ENCODE results near the gene EYA2. TPM values are rescaled to one million over a fixed set of nuclear protein-coding genes. Genes with fewer than 3 reads are reported as not detected.

EYA2 gene
- total RNA-seq, 1 donor from 2014 or later, result 8.1 TPM

GRCh38 chr20:47036091-47036870, 141.6 kb downstream of the EYA2 start:
- TF ChIP-seq POLR2A (IDR thresholded peaks at IDR 0.05), result no peak
- H3K9me3 ChIP-seq, result no peaks in the 10 kb centered on the region
- no peak overlapping the region for H3K27ac ChIP-seq
- no peaks in the 10 kb centered on the region for H3K27me3 ChIP-seq
- no peaks in the 10 kb centered on the region for H3K4me1 ChIP-seq
- no peak overlapping the region for H3K4me3 ChIP-seq
- intact Hi-C loops (cut with DNase I), result no loop called here
- no peaks in the 10 kb centered on the region for H3K36me3 ChIP-seq
- DNase-seq (ENCODE audit: extremely low spot score in 2 of 2), result no peak

- no peaks in the 10 kb centered on the region for H3K36me3 ChIP-seq
- H3K4me1 ChIP-seq, result no peaks in the 10 kb centered on the region
- intact Hi-C loops (cut with DNase I), result no loop called here
- no peak overlapping the region for H3K4me3 ChIP-seq
- H3K27me3 ChIP-seq, result no peaks in the 10 kb centered on the region
- no peak overlapping the region for H3K27ac ChIP-seq
- no peaks in the 10 kb centered on the region for H3K9me3 ChIP-seq
- TF ChIP-seq POLR2A (IDR thresholded peaks at IDR 0.05), result no peak
- DNase-seq (ENCODE audit: extremely low spot score in 2 of 2), result no peak
Observed at GRCh38 chr20:47038566-47039560, 144.2 kb downstream of the EYA2 start.

- no peak overlapping the region for H3K27ac ChIP-seq
- H3K4me3 ChIP-seq, result no peak overlapping the region
- H3K4me1 ChIP-seq, result no peaks in the 10 kb centered on the region
- H3K9me3 ChIP-seq, result no peaks in the 10 kb centered on the region
- H3K27me3 ChIP-seq, result no peaks in the 10 kb centered on the region
- no peak for TF ChIP-seq POLR2A (IDR thresholded peaks at IDR 0.05)
- no peak for TF ChIP-seq CTCF (IDR thresholded peaks at IDR 0.05)
- TF ChIP-seq POLR2AphosphoS5 (IDR thresholded peaks at IDR 0.05; ENCODE audit: insufficient read depth in 1 of 2, low read depth in 1 of 2), result no peak
- DNase-seq (ENCODE audit: extremely low spot score in 2 of 2), result no peak
- intact Hi-C loops (cut with DNase I), result no loop called here
- no peaks in the 10 kb centered on the region for H3K36me3 ChIP-seq
Observed at GRCh38 chr20:47040506-47041125, 146.0 kb downstream of the EYA2 start.

GRCh38 chr20:47041396-47041899, 146.8 kb downstream of the EYA2 start:
- Histone ChIP-seq H3K4me1 (no peaks in the 10 kb centered on the region), H3K4me3 (no peak overlapping the region), H3K27ac (no peak overlapping the region), H3K9me3 (no peaks in the 10 kb centered on the region), H3K27me3 (no peaks in the 10 kb centered on the region), H3K36me3 (no peaks in the 10 kb centered on the region)
- DNase-seq (ENCODE audit: extremely low spot score in 2 of 2), result no peak
- TF ChIP-seq POLR2A (IDR thresholded peaks at IDR 0.05) (no peak), POLR2AphosphoS5 (IDR thresholded peaks at IDR 0.05; ENCODE audit: insufficient read depth in 1 of 2, low read depth in 1 of 2) (no peak), CTCF (IDR thresholded peaks at IDR 0.05) (no peak)
- intact Hi-C loops (cut with DNase I), result no loop called here

- Histone ChIP-seq H3K27ac (no peak overlapping the region), H3K4me3 (no peak overlapping the region), H3K27me3 (no peaks in the 10 kb centered on the region), H3K9me3 (no peaks in the 10 kb centered on the region), H3K4me1 (no peaks in the 10 kb centered on the region), H3K36me3 (no peaks in the 10 kb centered on the region)
- TF ChIP-seq POLR2A (IDR thresholded peaks at IDR 0.05) (no peak), CTCF (IDR thresholded peaks at IDR 0.05) (no peak), POLR2AphosphoS5 (IDR thresholded peaks at IDR 0.05; ENCODE audit: insufficient read depth in 1 of 2, low read depth in 1 of 2) (no peak)
- intact Hi-C loops (cut with DNase I), result no loop called here
- no peak for DNase-seq (ENCODE audit: extremely low spot score in 2 of 2)
Observed at GRCh38 chr20:47042464-47042863, 147.8 kb downstream of the EYA2 start.
